Uterus (tissue), 2 donors: ENCODE data around the gene REPS1.

Experiments used
- POLR2A ChIP-seq, 2 donors: fragments of 450-650 bp; IDR thresholded peaks; one replicate each; pipeline ENCODE4 v1.6.1; 2016; ENCODE audit warnings: antibody characterized with exemption in 2 of 2, mild to moderate bottlenecking in 1 of 2, moderate library complexity in 1 of 2
- TF ChIP-seq, protein P1 (sequence below), 4 experiments: fragments of 200-600 bp in 2 of 4; fragments of 450-650 bp in 2 of 4; sonication (generic) in 2 of 4; IDR thresholded peaks; one replicate each; pipeline ENCODE4 v1.5.1; 2016 to 2019; ENCODE audit warnings: antibody characterized with exemption in 4 of 4, mild to moderate bottlenecking in 2 of 4, moderate library complexity in 1 of 4

DNA sequence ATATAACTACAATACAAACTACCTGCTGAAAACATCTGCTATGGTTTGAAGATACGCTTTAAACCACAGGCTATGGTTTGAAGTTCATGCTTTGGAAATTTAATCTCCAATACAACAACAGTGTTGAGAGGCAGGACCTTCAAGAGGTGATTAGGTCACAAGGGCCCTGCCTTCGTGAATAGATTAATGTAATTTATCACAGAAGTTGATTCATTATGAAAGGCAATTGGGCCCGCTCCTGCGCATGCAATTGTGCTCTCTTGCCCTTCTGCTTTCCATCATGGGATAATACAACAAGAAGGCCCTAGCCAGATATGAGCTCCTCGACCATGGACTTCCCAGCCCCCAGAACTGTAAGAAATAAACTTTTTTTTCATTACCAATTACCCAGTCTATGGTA lies 21.2 kb downstream of the REPS1 start:
- TF ChIP-seq, protein P1, sequence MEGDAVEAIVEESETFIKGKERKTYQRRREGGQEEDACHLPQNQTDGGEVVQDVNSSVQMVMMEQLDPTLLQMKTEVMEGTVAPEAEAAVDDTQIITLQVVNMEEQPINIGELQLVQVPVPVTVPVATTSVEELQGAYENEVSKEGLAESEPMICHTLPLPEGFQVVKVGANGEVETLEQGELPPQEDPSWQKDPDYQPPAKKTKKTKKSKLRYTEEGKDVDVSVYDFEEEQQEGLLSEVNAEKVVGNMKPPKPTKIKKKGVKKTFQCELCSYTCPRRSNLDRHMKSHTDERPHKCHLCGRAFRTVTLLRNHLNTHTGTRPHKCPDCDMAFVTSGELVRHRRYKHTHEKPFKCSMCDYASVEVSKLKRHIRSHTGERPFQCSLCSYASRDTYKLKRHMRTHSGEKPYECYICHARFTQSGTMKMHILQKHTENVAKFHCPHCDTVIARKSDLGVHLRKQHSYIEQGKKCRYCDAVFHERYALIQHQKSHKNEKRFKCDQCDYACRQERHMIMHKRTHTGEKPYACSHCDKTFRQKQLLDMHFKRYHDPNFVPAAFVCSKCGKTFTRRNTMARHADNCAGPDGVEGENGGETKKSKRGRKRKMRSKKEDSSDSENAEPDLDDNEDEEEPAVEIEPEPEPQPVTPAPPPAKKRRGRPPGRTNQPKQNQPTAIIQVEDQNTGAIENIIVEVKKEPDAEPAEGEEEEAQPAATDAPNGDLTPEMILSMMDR (IDR thresholded peaks at IDR 0.05): no peak
- no peak for TF ChIP-seq POLR2A (IDR thresholded peaks at IDR 0.05)
